Neuronal stem cell (in vitro differentiated cells): ENCODE measurements around the gene TTLL10.

Source experiments
- DNase-seq: peaks from one replicate; pipeline ENCODE4 v3.0.0-alpha.2; 2013; ENCODE audit warnings: low spot score
- H2AFZ ChIP-seq: one replicate; pipeline ENCODE4 v1.6.1; 2013; ENCODE audit warnings: mild to moderate bottlenecking, low read length, inconsistent platforms
- H2AK5ac ChIP-seq: 2 replicates; pipeline ENCODE4 v1.6.1; 2013; ENCODE audit warnings: low read depth, mild to moderate bottlenecking, inconsistent platforms, low read length, moderate library complexity, mixed read lengths
- H2BK120ac ChIP-seq: 2 replicates; pipeline ENCODE4 v1.6.1; 2013; ENCODE audit warnings: low read depth, mild to moderate bottlenecking, inconsistent platforms, low read length, moderate library complexity, mixed read lengths
- H2BK12ac ChIP-seq: one replicate; pipeline ENCODE4 v1.6.1; 2013; ENCODE audit warnings: low read length, inconsistent platforms
- H2BK15ac ChIP-seq: 2 replicates; pipeline ENCODE4 v1.6.1; 2013; ENCODE audit warnings: mild to moderate bottlenecking, low read length, inconsistent platforms, mixed read lengths
- H2BK5ac ChIP-seq: one replicate; pipeline ENCODE4 v1.6.1; 2013; ENCODE audit warnings: inconsistent platforms, mild to moderate bottlenecking, low read length, moderate library complexity
- H3K14ac ChIP-seq: one replicate; pipeline ENCODE4 v1.6.1; 2013; ENCODE audit warnings: low read length, inconsistent platforms
- H3K18ac ChIP-seq: 2 replicates; pipeline ENCODE4 v1.6.1; 2013; ENCODE audit warnings: low read length, inconsistent platforms
- H3K23ac ChIP-seq: 2 replicates; pipeline ENCODE4 v1.6.1; 2013; ENCODE audit warnings: low read depth, mild to moderate bottlenecking, mixed read lengths, low read length, inconsistent platforms; ENCODE audit not compliant: poor library complexity
- H3K27ac ChIP-seq: replicated peaks from 3 replicates; pipeline ENCODE4 v1.5.1; 2013; ENCODE audit warnings: low read length, inconsistent platforms
- H3K27me3 ChIP-seq, 3 experiments: 2 replicates each; pipeline ENCODE4 v1.6.1; 2013; ENCODE audit warnings: low read length in 3 of 3, mild to moderate bottlenecking in 2 of 3, inconsistent platforms in 1 of 3, low read depth in 1 of 3, mixed read lengths in 1 of 3, moderate library complexity in 1 of 3; ENCODE audit not compliant: control insufficient read depth in 3 of 3, insufficient read depth in 3 of 3
- H3K36me3 ChIP-seq, 2 donors: replicated peaks in 1 of 2; 2 replicates each; pipeline ENCODE4 v1.6.1; 2013; ENCODE audit warnings: low read length in 2 of 2; ENCODE audit not compliant: control insufficient read depth in 2 of 2, insufficient read depth in 2 of 2
- H3K4ac ChIP-seq: 2 replicates; pipeline ENCODE4 v1.6.1; 2013; ENCODE audit warnings: inconsistent platforms, mild to moderate bottlenecking, low read length, moderate library complexity
- H3K4me1 ChIP-seq, 2 donors: 1 replicate in 1 of 2; 2 replicates in 1 of 2; pipeline ENCODE4 v1.6.1; 2013; ENCODE audit warnings: low read length in 2 of 2, low read depth in 1 of 2; ENCODE audit not compliant: control insufficient read depth in 2 of 2, insufficient read depth in 1 of 2
- H3K4me2 ChIP-seq: one replicate; pipeline ENCODE4 v1.6.1; 2013; ENCODE audit warnings: mild to moderate bottlenecking, low read length, inconsistent platforms; ENCODE audit not compliant: insufficient read depth, poor library complexity, severe bottlenecking
- H3K4me3 ChIP-seq, 2 donors: 2 replicates each; pipeline ENCODE4 v1.5.1; 2013; ENCODE audit warnings: low read length in 2 of 2, mild to moderate bottlenecking in 2 of 2, inconsistent platforms in 1 of 2, moderate library complexity in 1 of 2
- H3K79me1 ChIP-seq: one replicate; pipeline ENCODE4 v1.6.1; 2013; ENCODE audit warnings: low read depth, mild to moderate bottlenecking, inconsistent platforms, low read length, moderate library complexity
- H3K9ac ChIP-seq: one replicate; pipeline ENCODE4 v1.6.1; 2013; ENCODE audit warnings: mild to moderate bottlenecking, low read depth, low read length, inconsistent platforms; ENCODE audit not compliant: poor library complexity
- H3K9me3 ChIP-seq, 2 donors: replicated peaks in 1 of 2; 2 replicates each; pipeline versions ENCODE3 to v1.6.1; 2013; ENCODE audit warnings: low read length in 2 of 2, mild to moderate bottlenecking in 2 of 2, inconsistent platforms in 1 of 2, low read depth in 1 of 2, mixed read lengths in 1 of 2, moderate library complexity in 1 of 2; ENCODE audit not compliant: control insufficient read depth in 2 of 2, insufficient read depth in 1 of 2
- H4K8ac ChIP-seq: one replicate; pipeline ENCODE4 v1.6.1; 2013; ENCODE audit warnings: low read depth, mild to moderate bottlenecking, inconsistent platforms, low read length, moderate library complexity
- H4K91ac ChIP-seq: one replicate; pipeline ENCODE4 v1.6.1; 2013; ENCODE audit warnings: low read length, low read depth, mild to moderate bottlenecking, inconsistent platforms; ENCODE audit not compliant: poor library complexity
- WGBS, 2 donors: extraction: QIAGEN DNeasy Blood & Tissue Kit; methylation state at CpG; one replicate each; pipeline ENCODE4 v1.1.7; 2013; ENCODE audit warnings: missing lambda C conversion rate in 2 of 2, mixed read lengths in 1 of 2; ENCODE audit not compliant: insufficient read length in 2 of 2, insufficient replicate concordance in 1 of 2; ENCODE audit errors: extremely low coverage in 2 of 2; 5-methylcytosine and 5-hydroxymethylcytosine counted together

TTLL10 gene

GRCh38 chr1:1148061-1148460 lies 25.6 kb upstream of the TTLL10 start:
- H2BK12ac ChIP-seq: no peak overlapping the region
- no peak overlapping the region for H2BK15ac ChIP-seq
- H4K8ac ChIP-seq: no peak overlapping the region
- H3K27me3 ChIP-seq: peaks cover 0 to 6% (median 0%) of the 10 kb centered on the region in 3 experiments
- no peak overlapping the region for H3K27ac ChIP-seq
- no peak overlapping the region for H3K18ac ChIP-seq
- no peak overlapping the region for H2BK120ac ChIP-seq
- no CpG with 5 or more reads among the region's 13 CpGs for WGBS, 2 donors
- H3K23ac ChIP-seq: no peak overlapping the region
- H2AFZ ChIP-seq: no peak overlapping the region
- H3K9ac ChIP-seq: no peak overlapping the region
- H3K79me1 ChIP-seq: peaks cover 7% of the 10 kb centered on the region
- no peak overlapping the region for H4K91ac ChIP-seq
- no peak overlapping the region for H3K4ac ChIP-seq
- peaks cover 2% of the 10 kb centered on the region in 2 donors for H3K4me1 ChIP-seq
- no peak overlapping the region for H3K4me3 ChIP-seq
- H2AK5ac ChIP-seq: peak overlapping the region; percentile 3
- no peak overlapping the region for H2BK5ac ChIP-seq
- H3K36me3 ChIP-seq: no peaks in the 10 kb centered on the region
- no peak for DNase-seq
- H3K4me2 ChIP-seq: no peak overlapping the region
- no peaks in the 10 kb centered on the region for H3K9me3 ChIP-seq
- no peak overlapping the region for H3K14ac ChIP-seq

- peak overlapping the region; percentile 3 for H2AK5ac ChIP-seq
- H3K9ac ChIP-seq: no peak overlapping the region
- H2BK5ac ChIP-seq: no peak overlapping the region
- peaks cover 0 to 2% of the 10 kb centered on the region in 2 donors for H3K4me1 ChIP-seq
- H3K27me3 ChIP-seq: peaks cover 0 to 5% (median 0%) of the 10 kb centered on the region in 3 experiments
- H3K4me2 ChIP-seq: no peak overlapping the region
- no peak overlapping the region for H4K91ac ChIP-seq
- H3K4ac ChIP-seq: no peak overlapping the region
- H3K79me1 ChIP-seq: peaks cover 7% of the 10 kb centered on the region
- H2BK15ac ChIP-seq: no peak overlapping the region
- DNase-seq: no peak
- no peak overlapping the region for H3K14ac ChIP-seq
- no peak overlapping the region for H4K8ac ChIP-seq
- H3K18ac ChIP-seq: no peak overlapping the region
- H3K9me3 ChIP-seq: peaks cover 0 to 3% of the 10 kb centered on the region in 2 donors
- no peak overlapping the region for H3K23ac ChIP-seq
- H2BK12ac ChIP-seq: no peak overlapping the region
- no peak overlapping the region for H3K27ac ChIP-seq
- no CpG with 5 or more reads among the region's 24 CpGs for WGBS, 2 donors
- H2BK120ac ChIP-seq: no peak overlapping the region
- H3K4me3 ChIP-seq: no peak overlapping the region
- H3K36me3 ChIP-seq: no peaks in the 10 kb centered on the region
- H2AFZ ChIP-seq: no peak overlapping the region
These were observed 25.1 kb upstream of the TTLL10 start for GRCh38 chr1:1148569-1148968.

GRCh38 chr1:1149416-1149815 lies 24.3 kb upstream of the TTLL10 start:
- Histone ChIP-seq H2AFZ (no peak overlapping the region), H3K36me3 (no peaks in the 10 kb centered on the region), H3K27ac (no peak overlapping the region), H3K9me3 (peaks cover 0 to 4% of the 10 kb centered on the region in 2 donors), H2BK120ac (no peak overlapping the region), H3K79me1 (peaks cover 6% of the 10 kb centered on the region), H4K91ac (no peak overlapping the region), H3K4me3 (no peak overlapping the region), H3K4me1 (no peaks in the 10 kb centered on the region), H3K4me2 (no peak overlapping the region), H2AK5ac (peak overlapping the region; percentile 96), H2BK12ac (peak overlapping the region; percentile 41), H3K18ac (peak overlapping the region; percentile 87), H3K27me3 (peaks cover 0 to 5% (median 0%) of the 10 kb centered on the region in 3 experiments), H4K8ac (no peak overlapping the region), H2BK15ac (peak overlapping the region; percentile 89), H3K14ac (peak overlapping the region; percentile 56), H3K9ac (no peak overlapping the region), H2BK5ac (peak overlapping the region; percentile 82), H3K4ac (no peak overlapping the region), H3K23ac (peak overlapping the region; percentile 85)
- no CpG with 5 or more reads among the region's 15 CpGs for WGBS, 2 donors
- DNase-seq: no peak

- peak overlapping the region; percentile 82 for H2BK5ac ChIP-seq
- H4K91ac ChIP-seq: no peak overlapping the region
- no peaks in the 10 kb centered on the region for H3K36me3 ChIP-seq
- no peak for DNase-seq
- peak overlapping the region; percentile 87 for H3K18ac ChIP-seq
- no CpG with 5 or more reads among the region's 12 CpGs for WGBS, 2 donors
- H3K9ac ChIP-seq: no peak overlapping the region
- no peak overlapping the region for H3K4me3 ChIP-seq
- H3K27me3 ChIP-seq: peaks cover 0 to 5% (median 0%) of the 10 kb centered on the region in 3 experiments
- no peak overlapping the region for H3K4ac ChIP-seq
- H4K8ac ChIP-seq: no peak overlapping the region
- no peak overlapping the region for H2AFZ ChIP-seq
- H3K23ac ChIP-seq: no peak overlapping the region
- no peak overlapping the region for H2BK120ac ChIP-seq
- no peak overlapping the region for H2BK12ac ChIP-seq
- peak overlapping the region; percentile 89 for H2BK15ac ChIP-seq
- peak overlapping the region; percentile 38 for H3K14ac ChIP-seq
- H2AK5ac ChIP-seq: peak overlapping the region; percentile 96
- H3K4me2 ChIP-seq: no peak overlapping the region
- peaks cover 4% of the 10 kb centered on the region for H3K79me1 ChIP-seq
- H3K9me3 ChIP-seq: peaks cover 0 to 4% of the 10 kb centered on the region in 2 donors
- no peak overlapping the region for H3K27ac ChIP-seq
- no peaks in the 10 kb centered on the region for H3K4me1 ChIP-seq
These were observed 23.6 kb upstream of the TTLL10 start for GRCh38 chr1:1150100-1150499.
